Tibial nerve (tissue), 4 donors: ENCODE measurements around the gene SWAP70. TPM values are rescaled to one million over a fixed set of nuclear protein-coding genes. Genes with fewer than 3 reads are reported as not detected.
"Not testable (repeated sequence)": the region's sequence is repeated elsewhere in the genome, so short reads cannot be mapped to it uniquely, and the experiment has no call there.

Source experiments
- DNase-seq, 2 donors: peaks; one replicate each; pipeline ENCODE4 v3.0.0-alpha.2; 2019; ENCODE audit warnings: low spot score in 2 of 2
- H3K27ac ChIP-seq, 4 donors: fragments of 200-600 bp; sonication (generic) in 3 of 4; one replicate each; pipeline ENCODE4 v1.5.1; 2017 to 2019; ENCODE audit warnings: mild to moderate bottlenecking in 1 of 4
- H3K27me3 ChIP-seq, 2 donors: fragments of 200-600 bp; sonication (generic) in 1 of 2; one replicate each; pipeline versions ENCODE4 v1.5.1 to v1.6.0; 2017 to 2019
- H3K36me3 ChIP-seq, 3 donors: fragments of 200-600 bp; sonication (generic); one replicate each; pipeline ENCODE4 v1.5.1; 2018 to 2019
- H3K4me1 ChIP-seq, 4 donors: fragments of 200-600 bp; sonication (generic) in 3 of 4; one replicate each; pipeline ENCODE4 v1.5.1; 2017 to 2019
- H3K4me3 ChIP-seq, 4 donors: fragments of 200-600 bp; sonication (generic) in 3 of 4; one replicate each; pipeline ENCODE4 v1.5.1; 2017 to 2019; ENCODE audit warnings: mild to moderate bottlenecking in 1 of 4, moderate library complexity in 1 of 4
- H3K9me3 ChIP-seq, 4 donors: fragments of 200-600 bp; sonication (generic) in 3 of 4; one replicate each; pipeline ENCODE4 v1.5.1; 2017 to 2019
- EP300 ChIP-seq, 2 donors: sonication (generic); formaldehyde crosslinking; IDR thresholded peaks; one replicate each; pipeline ENCODE4 v1.6.1; 2017; ENCODE audit warnings: antibody characterized with exemption in 2 of 2, mild to moderate bottlenecking in 1 of 2
- POLR2A ChIP-seq, 2 donors: fragments of 450-650 bp; IDR thresholded peaks; one replicate each; pipeline ENCODE4 v1.6.1; 2017; ENCODE audit warnings: antibody characterized with exemption in 2 of 2, mild to moderate bottlenecking in 2 of 2, moderate library complexity in 2 of 2
- WGBS, 2 donors: methylation state at CpG; one replicate each; pipeline ENCODE4 v1.1.5; 2018; 5-methylcytosine and 5-hydroxymethylcytosine counted together
- total RNA-seq, 4 donors: library from RNA; depleted of rRNA; stranded (reverse); fragments of >200 nt; gene quantifications; one replicate each; pipeline ENCODE4 v1.1.0, GENCODE V29; 2016
- TF ChIP-seq, protein P1 (sequence below), 5 experiments: fragments of 200-600 bp in 3 of 5; fragments of 450-650 bp in 2 of 5; sonication (generic) in 3 of 5; IDR thresholded peaks; one replicate each; pipeline ENCODE4 v1.5.1; 2016 to 2019; ENCODE audit warnings: antibody characterized with exemption in 5 of 5, mild to moderate bottlenecking in 3 of 5, moderate library complexity in 2 of 5

The SWAP70 gene
- total RNA-seq, 4 donors from 2014 or later = 51.0 to 79.1 (median 66.9) TPM

DNA sequence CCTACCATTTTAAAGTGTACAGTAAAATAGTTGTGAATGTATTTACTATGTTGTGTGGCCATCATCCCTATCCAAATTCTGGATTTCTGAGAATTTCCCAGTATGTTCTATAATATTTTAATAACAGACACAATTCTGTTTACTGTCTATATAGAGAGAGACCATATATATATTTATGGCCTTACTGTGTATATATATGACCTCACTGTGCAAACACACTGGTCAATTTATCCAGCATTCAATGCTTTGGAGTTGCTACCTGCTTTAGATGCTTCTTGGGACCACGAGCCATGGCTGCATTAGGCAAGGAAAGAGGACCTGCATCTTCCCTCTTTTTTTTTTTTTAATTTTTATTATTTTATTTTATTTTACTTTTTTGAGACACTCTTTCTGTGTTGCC, 40.2 kb downstream of the SWAP70 start:
- Histone ChIP-seq H3K27me3 (no peaks in the 10 kb centered on the region), H3K9me3 (no peaks in the 10 kb centered on the region), H3K4me3 (no peak overlapping the region), H3K4me1 (peaks cover 0 to 64% (median 34%) of the 10 kb centered on the region in 4 donors), H3K36me3 (no peaks in the 10 kb centered on the region), H3K27ac (peak overlapping the region in 2 of 4 donors; percentile 29 to 67)
- no peak for DNase-seq
- WGBS, 2 donors = 97 to 100% methylated on average over 1 of the region's 1 CpG
- TF ChIP-seq POLR2A (IDR thresholded peaks at IDR 0.05) (no peak), EP300 (IDR thresholded peaks at IDR 0.05) (no peak)
- TF ChIP-seq, protein P1, sequence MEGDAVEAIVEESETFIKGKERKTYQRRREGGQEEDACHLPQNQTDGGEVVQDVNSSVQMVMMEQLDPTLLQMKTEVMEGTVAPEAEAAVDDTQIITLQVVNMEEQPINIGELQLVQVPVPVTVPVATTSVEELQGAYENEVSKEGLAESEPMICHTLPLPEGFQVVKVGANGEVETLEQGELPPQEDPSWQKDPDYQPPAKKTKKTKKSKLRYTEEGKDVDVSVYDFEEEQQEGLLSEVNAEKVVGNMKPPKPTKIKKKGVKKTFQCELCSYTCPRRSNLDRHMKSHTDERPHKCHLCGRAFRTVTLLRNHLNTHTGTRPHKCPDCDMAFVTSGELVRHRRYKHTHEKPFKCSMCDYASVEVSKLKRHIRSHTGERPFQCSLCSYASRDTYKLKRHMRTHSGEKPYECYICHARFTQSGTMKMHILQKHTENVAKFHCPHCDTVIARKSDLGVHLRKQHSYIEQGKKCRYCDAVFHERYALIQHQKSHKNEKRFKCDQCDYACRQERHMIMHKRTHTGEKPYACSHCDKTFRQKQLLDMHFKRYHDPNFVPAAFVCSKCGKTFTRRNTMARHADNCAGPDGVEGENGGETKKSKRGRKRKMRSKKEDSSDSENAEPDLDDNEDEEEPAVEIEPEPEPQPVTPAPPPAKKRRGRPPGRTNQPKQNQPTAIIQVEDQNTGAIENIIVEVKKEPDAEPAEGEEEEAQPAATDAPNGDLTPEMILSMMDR (IDR thresholded peaks at IDR 0.05) = no peak

- Histone ChIP-seq H3K9me3 (no peaks in the 10 kb centered on the region), H3K4me1 (peaks cover 0 to 66% (median 34%) of the 10 kb centered on the region in 4 donors), H3K4me3 (no peak overlapping the region), H3K27ac (no peak overlapping the region), H3K27me3 (no peaks in the 10 kb centered on the region), H3K36me3 (no peaks in the 10 kb centered on the region)
- no peak for TF ChIP-seq POLR2A (IDR thresholded peaks at IDR 0.05)
- TF ChIP-seq, protein P1 (IDR thresholded peaks at IDR 0.05) = no peak
- no peak for TF ChIP-seq EP300 (IDR thresholded peaks at IDR 0.05)
- WGBS, 2 donors = 96 to 98% methylated on average over 4 of the region's 4 CpGs
- DNase-seq = no peak
Observed at GRCh38 chr11:9704620-9705019, 40.7 kb downstream of the SWAP70 start.

DNA sequence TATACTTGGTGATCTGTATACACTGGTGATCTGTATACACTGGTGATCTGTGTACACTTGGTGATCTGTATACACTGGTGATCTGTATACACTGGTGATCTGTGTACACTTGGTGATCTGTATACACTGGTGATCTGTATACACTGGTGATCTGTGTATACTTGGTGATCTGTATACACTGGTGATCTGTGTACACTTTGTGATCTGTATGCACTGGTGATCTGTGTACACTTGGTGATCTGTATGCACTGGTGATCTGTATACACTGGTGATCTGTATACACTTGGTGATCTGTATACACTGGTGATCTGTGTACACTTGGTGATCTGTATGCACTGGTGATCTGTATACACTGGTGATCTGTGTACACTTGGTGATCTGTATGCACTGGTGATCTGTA, 41.5 kb downstream of the SWAP70 start:
- H3K27ac ChIP-seq, DNase-seq, H3K27me3 ChIP-seq, H3K9me3 ChIP-seq, H3K4me3 ChIP-seq, H3K36me3 ChIP-seq: not testable (repeated sequence)
- H3K4me1 ChIP-seq = peaks cover 0 to 66% (median 33%) of the 10 kb centered on the region in 4 donors

DNA sequence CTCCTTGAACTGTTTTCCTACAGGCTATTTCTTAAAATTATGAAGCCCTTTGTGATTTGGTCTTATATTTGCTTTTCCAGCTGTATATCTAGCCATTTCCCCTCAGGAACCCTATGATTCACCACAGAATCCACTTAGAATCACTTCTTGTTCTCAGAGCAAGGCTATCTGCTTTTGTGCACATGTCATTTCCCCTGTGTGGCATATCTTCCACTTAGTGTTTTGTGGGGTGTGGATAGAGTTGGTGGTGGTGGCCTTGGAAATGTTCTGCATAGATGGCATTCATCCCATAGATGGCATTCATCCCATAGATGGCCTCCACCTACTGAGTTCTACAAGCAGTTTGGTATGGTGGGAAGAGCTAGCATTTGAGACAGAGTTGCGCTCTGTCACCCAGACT, 44.7 kb downstream of the SWAP70 start:
- peak overlapping the region in 1 of 4 donors; percentile 25 for H3K27ac ChIP-seq
- DNase-seq = no peak
- no peaks in the 10 kb centered on the region for H3K9me3 ChIP-seq
- peaks cover 0 to 49% (median 7%) of the 10 kb centered on the region in 4 donors for H3K4me1 ChIP-seq
- no peak for TF ChIP-seq POLR2A (IDR thresholded peaks at IDR 0.05)
- no peak for TF ChIP-seq EP300 (IDR thresholded peaks at IDR 0.05)
- TF ChIP-seq, protein P1 (IDR thresholded peaks at IDR 0.05) = no peak
- H3K27me3 ChIP-seq = no peaks in the 10 kb centered on the region
- H3K36me3 ChIP-seq = no peaks in the 10 kb centered on the region
- 64 to 69% methylated on average over 1 of the region's 1 CpG for WGBS, 2 donors
- H3K4me3 ChIP-seq = no peak overlapping the region

DNA sequence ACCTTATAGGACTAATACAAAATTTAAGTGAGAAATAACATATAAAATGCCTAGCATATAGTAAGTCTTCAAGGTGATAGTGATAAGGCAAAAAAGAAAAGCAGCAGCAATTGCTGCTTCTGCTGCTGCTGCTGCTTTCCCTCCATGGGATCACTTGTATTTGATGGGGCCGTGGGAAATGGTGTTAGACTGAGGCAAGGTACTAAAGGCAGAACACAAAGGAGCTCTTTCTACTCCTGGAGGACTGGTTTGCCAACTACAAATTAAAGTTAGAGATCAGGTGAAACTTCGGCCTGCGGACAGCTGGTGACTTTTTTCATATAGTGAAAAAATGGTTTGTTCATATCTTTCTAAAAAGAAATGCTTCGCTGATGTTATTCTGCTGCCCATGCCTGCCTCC, 46.3 kb downstream of the SWAP70 start:
- TF ChIP-seq, protein P1 (IDR thresholded peaks at IDR 0.05) = no peak
- no peak for TF ChIP-seq EP300 (IDR thresholded peaks at IDR 0.05)
- TF ChIP-seq POLR2A (IDR thresholded peaks at IDR 0.05) = no peak
- Histone ChIP-seq H3K27ac (peak overlapping the region in 2 of 4 donors; percentile 25 to 38), H3K4me3 (no peak overlapping the region), H3K9me3 (no peaks in the 10 kb centered on the region), H3K27me3 (no peaks in the 10 kb centered on the region), H3K4me1 (peaks cover 0 to 35% (median 5%) of the 10 kb centered on the region in 4 donors), H3K36me3 (peaks cover 0 to 4% (median 0%) of the 10 kb centered on the region in 3 donors)
- 90 to 92% methylated on average over 4 of the region's 4 CpGs for WGBS, 2 donors
- DNase-seq = no peak

- WGBS, 2 donors = 83% methylated on average over 1 of the region's 1 CpG
- Histone ChIP-seq H3K9me3 (no peaks in the 10 kb centered on the region), H3K27me3 (no peaks in the 10 kb centered on the region), H3K4me1 (peaks cover 0 to 35% (median 5%) of the 10 kb centered on the region in 4 donors), H3K36me3 (peaks cover 0 to 8% (median 0%) of the 10 kb centered on the region in 3 donors), H3K4me3 (no peak overlapping the region), H3K27ac (peak overlapping the region in 1 of 4 donors; percentile 50)
- TF ChIP-seq, protein P1 (IDR thresholded peaks at IDR 0.05) = no peak
- no peak for TF ChIP-seq EP300 (IDR thresholded peaks at IDR 0.05)
- TF ChIP-seq POLR2A (IDR thresholded peaks at IDR 0.05) = no peak
- no peak for DNase-seq
Observed at GRCh38 chr11:9710852-9711251, 47.0 kb downstream of the SWAP70 start.
